Measurements from ENCODE around the gene VSTM1.
"Not testable (repeated sequence)": the region's sequence is repeated elsewhere in the genome, so short reads cannot be mapped to it uniquely, and the experiment has no call there.

The VSTM1 gene

DNA sequence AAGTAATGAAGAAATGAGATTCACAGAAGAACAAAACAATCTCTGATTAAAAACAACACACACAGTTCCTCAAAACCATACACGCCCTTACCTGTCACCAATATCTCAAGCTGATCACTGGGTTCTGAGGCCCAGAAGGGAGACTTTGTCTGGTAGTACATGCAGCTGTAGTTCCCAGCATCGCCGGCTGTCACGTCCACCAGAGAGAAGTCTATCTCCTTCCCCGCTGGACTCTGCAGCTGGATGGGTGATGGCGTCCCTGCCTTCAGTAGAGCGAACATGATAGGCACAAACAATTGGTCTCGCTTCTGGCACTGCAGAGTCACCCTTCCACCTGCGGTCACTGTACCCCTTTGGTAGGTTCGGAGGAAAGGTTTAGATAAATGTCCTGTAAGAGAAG lies 10.1 kb upstream of the VSTM1 start:
- no peak for DNase-seq (ENCODE audit: low read depth)

DNA sequence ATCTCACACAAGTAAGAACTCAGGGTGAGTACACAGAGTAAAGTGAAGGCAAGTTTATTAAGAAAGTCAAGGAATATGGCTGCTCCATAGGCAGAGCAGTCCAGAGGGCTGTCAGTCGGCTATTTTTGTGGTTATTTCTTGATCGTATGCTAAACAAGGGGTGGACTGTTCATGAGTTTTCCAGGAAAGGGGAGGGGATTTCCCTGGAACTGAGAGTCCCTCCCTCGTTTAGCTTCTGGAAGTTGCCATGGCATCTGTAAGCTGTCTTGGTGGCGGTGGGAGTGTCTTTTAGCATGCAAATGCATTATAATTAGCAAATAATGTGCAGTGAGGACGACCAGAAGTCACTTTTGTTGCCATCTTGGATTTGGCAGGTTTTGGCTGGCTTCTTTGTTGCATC lies 5.8 kb upstream of the VSTM1 start:
- DNase-seq (ENCODE audit: low read depth), result no peak

DNA sequence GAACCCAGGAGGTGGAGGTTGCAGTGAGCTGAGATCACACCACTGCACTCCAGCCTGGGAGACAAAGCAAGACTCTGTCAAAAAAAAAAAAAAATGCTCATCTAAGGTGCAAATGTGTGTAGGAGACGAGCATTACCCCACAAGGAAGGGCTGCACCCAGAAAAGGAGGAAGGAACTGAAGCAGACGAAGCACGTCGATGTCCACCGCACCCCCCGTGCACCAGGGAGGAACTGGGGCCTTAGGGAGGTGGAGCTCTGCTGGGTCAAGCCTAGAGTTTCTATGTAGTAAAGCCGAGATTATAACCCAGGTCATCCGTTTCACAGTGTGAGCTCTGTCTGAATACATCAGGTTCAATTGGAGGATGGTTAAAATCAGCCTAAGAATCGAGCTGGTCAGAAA lies 1.1 kb downstream of the VSTM1 start:
- DNase-seq (ENCODE audit: low read depth), result no peak

DNA sequence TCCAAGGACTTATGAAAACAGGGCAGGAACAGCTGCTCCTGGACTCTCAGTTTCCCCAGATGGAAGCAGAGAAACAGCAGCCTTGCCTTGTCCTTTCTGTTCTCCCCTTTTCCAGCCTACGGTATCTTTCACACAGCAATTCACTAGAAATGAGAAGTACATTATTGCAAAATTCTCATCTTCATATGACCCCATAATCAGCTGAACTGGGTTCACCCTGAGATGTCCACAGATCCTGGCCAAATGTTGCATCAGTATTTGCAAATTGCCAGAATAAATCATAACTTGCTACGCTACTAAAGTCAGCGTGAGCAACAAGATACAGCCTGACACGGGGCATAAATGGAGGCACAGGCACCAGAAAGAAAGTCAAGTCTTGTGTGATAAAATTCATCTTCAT lies 16.1 kb downstream of the VSTM1 start:
- DNase-seq (ENCODE audit: low read depth), result no peak

DNA sequence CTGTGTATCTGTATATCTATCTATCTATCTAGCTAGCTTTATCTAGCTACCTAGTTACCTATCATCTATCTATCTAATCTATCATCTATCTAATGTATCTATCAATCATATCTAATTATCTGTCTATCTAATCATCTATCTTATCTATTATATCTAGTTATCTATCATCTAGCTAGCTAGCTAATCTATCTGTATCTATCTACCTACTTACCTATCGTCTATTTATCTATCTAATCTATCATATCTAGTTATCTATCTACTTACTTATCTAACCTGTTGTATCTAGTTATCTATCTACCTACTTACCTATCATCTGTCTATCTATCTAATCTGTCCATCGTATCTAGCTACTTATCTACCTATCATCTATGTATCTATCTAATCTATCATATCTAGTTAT lies 17.9 kb downstream of the VSTM1 start:
- no peak for DNase-seq (ENCODE audit: low read depth)

DNA sequence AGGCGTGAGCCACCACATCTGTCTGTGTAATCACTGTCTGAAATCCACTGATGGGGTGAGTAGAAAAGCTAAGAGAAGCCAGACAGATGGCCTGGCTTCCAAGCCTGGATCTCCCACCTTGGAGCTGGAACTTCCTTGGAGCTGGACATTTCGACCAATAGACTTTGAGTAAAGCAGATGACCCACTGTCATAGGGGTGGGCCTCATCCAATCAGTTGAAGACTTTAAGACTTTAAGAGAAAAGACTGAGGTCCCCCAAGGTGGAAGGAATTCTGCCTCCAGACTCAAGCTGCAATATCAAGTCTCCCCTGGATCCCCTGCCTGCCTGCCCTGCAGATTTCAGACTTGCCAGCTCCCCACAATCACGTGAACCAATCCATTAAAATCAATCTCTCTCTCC lies 20.7 kb downstream of the VSTM1 start:
- no peak for DNase-seq (ENCODE audit: low read depth)

DNA sequence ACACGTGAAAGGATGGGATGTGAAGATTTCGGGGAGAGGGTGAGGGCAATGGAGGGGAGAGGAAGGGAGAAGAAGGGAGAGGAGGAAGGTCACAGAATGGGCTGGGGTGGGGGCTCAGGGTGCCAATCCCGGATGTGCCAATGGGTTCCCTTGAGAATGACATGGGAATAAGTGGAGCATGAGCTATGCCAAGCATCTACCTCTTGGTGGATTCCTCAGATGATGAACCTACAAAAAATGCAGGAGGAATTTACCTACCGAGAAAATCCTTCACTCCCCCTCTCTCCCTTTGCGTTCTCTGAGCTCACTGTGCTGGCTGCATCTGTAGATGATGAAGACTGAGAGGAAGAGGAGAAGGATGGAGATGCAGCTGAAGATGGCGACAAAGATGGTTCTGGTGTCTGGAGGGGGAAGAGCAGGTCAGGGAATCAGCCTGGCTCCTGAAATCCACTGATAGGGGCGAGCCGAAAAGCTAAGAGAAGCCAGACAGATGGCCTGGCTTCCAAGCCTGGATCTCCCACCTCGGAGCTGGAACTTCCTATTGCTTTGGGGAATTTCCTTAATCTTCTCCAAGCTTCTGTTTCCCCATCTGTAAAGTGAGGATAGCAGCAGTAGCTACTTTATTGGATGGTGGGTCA lies 21.6 kb downstream of the VSTM1 start:
- no peak for DNase-seq (ENCODE audit: low read depth)

DNA sequence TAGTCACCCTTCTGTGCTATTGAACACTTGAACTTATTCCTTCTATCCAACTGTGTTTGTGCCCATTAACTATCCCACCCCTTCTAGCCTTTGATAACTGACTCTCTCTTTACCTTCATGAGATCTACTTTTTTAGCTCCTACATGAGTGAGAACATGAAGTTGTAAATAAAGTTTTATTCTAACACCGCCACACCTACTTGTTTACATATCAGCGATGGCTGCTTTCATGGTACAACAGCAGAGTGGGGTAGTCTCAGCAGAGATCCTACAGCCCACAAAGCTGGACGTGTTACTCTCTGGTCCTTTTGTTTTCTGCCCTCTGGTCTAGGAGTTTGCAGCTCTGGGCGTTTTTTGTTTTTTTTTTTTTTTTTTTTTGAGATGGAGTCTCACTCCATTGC lies 23.7 kb downstream of the VSTM1 start:
- no peak for DNase-seq (ENCODE audit: low read depth)

DNA sequence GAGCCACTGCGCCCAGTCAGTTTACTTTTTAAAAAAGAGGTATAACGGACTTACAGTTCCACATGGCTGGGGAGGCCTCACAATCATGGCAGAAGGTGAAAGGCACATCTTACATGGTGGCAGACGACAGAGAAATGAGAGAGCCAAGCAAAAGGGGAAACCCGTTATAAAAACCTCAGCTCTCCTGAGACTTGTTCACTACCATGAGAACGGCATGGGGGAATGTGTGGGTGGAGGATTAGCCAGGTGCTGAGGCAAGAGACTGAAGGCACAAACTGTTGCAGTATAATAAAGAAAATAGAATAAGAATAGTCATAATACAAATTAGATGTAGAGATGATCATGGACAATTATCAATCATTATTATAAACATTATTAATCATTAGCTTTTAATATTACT lies 27.2 kb downstream of the VSTM1 start:
- not testable (repeated sequence) for DNase-seq (ENCODE audit: low read depth)

DNA sequence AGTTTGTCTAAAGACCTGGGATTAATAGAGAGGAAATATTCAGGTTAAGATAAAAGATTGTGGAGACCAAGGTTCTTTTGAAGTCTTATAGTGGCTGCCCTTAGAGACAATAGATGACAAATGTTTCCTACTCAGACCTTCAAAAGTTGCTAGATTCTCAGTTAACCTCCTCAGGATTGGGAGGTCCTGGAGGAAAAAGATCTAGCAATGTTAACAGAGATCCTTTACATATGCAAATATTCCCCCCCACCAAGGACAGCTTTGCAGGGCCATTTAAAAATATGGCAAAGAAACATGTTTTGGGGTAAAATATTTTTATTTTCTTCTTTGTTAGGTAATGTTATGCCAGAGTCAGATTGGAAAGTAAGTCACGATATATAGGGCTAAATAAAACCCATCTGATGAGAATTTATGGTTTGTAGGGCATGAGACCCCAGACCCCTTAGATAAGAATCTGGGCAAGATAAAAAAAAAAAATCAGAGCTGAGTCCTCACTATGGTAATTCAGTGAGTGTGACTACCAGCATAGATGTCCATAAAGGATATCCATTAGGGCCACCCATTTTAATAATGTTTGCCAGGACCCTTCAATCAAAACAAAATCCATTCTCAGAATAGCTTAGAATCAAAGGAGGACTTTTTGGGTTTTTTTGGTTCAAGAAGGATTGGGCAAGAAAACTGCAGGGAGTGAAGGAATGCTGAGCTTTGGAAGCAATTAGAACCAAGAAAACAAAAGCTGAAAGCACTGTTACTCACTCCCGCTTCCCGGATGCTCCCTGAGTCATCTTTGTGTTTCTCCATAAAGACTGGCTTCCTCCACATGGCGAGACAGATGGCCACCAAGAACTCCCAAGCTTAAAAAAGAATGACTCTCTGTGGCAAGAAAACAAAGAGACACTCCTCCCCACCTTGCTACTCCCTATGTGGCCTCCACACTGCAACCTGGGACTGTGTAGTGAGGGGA lies 28.2 kb downstream of the VSTM1 start:
- no peak for DNase-seq (ENCODE audit: low read depth)

DNA sequence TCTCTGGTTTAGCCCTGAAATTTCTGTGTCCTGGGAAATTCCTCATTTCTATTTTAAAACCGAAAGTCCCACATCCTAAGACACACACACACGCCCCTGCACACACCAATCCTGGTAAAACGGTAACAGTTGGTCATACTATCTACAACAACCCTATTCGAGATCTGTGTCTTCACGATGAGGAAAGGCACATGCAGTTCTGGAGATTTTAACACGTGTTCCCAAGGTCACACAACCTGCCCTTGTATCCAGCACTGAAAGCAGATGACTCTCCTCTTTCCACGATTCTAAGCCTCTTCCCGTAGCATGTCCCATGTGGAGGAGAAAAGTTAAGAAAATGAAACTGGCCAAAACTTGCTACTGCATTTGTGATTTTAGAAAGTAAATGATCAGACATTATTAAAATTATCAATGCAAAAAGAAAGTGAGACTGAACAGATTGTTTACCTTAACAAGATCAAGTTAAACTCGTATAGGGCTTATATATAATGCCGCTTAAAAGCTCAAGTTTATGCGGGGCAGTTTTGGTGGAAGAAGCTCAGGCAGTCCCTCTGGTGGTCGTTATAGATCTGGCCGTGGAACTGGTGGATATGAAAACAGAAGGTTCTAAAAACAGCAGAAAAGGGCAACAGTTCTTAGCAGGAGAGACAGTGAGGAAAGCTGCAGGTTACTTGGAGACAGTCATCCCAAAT lies 32.7 kb downstream of the VSTM1 start:
- DNase-seq (ENCODE audit: low read depth), result no peak

DNA sequence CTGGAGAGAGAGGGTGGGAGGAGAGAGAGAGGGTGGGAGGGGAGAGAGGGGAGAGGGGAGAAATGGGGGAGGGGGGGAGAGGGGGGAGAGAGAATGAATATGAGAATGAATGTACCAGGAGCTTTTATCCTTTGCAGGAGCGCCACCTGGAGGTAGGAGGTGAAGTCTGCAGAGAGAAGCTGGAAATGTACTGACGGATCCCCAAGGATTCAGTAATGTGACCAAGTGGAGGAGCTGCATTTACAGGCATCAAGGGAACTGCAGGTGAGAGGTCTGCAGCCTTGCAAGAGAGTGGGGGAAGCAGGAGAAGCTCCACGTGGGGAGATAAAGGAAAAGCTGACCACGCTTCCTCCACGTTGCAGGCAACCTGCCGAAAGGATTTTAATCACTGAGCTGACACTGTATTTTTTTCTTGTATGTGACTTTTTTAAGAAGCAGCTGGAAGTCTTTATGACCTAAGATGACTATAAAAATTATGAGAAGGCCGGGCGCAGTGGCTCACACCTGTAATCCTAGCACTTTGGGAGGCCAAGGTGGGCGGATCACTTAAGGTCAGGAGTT lies 33.7 kb downstream of the VSTM1 start:
- DNase-seq (ENCODE audit: low read depth), result peak; percentile 4

DNA sequence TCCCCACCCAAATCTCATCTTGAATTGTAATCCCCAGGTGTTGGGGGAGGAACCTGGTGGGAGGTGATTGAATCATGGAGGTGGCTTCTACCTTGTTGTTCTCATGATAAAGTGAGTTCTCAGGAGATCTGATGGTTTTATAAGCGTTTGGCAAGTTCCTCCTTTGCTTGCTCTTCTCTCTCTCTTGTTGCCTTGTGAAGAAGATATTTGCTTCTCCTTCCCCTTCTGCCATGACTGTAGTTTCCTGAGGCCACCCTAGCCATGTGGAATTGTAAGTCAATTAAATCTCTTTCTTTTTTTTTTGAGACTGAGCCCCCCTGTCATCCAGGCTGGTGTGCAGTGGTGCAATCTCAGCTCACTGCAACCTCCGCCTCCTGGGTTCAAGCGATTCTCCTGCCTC lies 34.4 kb downstream of the VSTM1 start:
- DNase-seq (ENCODE audit: low read depth), result no peak

DNA sequence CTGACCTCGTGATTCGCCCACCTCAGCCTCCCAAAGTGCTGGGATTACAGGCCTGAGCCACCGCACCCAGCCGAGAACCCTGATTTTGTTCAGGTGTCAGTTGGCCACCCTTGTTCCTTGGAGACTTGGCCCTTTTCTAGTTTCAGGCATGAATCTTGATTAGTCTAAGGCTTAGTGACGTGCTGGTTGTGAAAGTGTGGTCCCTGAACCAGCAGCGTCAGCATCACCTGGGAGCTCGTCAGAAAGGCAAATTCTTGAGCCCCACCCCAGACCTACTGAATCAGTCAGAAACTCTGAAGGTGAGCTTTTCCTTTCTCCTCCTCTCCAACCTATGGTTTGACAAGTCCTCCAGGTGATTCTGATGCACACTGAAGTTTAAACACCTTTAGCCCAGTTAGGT lies 37.0 kb downstream of the VSTM1 start:
- no peak for DNase-seq (ENCODE audit: low read depth)

DNA sequence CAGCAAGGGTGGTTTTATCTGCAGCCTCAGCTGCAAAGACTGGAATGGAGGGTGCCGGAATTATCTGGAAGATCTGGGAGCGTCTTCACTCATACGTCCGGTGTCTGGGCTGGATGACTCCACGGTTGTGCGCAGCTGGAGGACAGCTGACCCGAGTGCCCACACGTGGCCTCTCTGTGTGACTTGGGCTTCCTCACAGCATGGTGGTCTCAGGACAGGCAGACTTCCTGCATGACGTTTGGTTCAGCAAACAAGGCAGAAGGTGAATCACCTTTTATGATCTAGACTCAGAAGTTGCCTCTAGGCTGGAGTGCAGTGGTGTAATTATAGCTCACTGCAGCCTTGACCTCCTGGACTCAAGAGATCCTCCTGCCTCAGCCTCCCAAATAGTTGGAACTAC lies 39.0 kb downstream of the VSTM1 start:
- no peak for DNase-seq (ENCODE audit: low read depth)

DNA sequence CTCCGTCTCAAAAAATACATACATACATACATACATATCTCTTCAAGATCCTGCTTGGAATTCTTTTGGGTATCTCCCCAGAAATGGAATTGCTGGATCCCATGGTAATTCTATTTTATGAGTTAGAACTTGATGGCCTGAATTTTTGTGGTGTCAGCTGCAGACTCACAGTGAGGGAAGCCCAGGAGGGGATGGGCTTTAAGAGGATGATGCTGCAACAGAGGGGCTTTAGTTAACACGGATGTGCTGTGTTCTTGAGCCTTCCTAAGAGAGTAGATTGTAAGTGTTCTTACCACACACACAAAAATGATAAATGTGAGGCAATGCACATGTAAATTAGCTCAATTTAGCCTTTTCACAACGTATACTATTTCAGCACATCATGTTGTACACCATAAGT lies 40.5 kb downstream of the VSTM1 start:
- no peak for DNase-seq (ENCODE audit: low read depth)

DNA sequence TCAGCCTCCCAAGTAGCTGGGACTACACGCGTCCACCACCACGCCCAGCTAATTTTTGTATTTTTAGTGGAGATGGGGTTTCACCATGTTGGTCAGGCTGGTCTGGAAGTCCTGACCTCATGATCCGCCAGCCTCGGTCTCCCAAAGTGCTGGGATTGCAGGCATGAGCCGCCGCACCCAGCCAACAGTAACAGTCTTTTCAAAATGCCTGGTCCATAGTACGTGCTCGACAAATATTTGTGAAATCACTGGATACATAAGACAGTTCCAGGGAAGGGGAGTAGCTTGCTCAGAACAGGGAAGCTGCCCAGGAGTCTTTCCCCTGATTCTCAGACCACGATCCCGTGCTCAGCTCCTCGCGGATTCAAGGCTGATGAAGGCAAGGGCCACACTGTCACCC lies 41.8 kb downstream of the VSTM1 start:
- no peak for DNase-seq (ENCODE audit: low read depth)

DNA sequence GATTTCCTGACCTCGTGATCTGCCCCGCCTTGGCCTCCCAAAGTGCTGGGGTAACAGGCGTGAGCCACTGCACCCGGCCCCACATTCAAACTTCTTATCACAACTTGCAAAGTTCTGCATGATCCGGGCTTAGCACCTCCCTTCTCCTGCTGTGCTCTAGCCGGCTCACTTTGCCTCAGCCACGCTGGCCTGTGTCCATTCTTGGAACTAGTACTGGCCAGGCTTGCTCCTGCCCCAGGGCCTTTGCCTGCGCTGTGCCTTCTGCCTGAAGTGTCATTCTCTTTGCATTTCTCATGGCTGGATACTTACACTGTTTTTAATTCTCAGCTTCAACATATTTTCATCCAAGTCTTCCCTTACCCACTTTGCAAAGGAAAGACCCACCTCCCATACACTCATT lies 42.3 kb downstream of the VSTM1 start:
- no peak for DNase-seq (ENCODE audit: low read depth)

DNA sequence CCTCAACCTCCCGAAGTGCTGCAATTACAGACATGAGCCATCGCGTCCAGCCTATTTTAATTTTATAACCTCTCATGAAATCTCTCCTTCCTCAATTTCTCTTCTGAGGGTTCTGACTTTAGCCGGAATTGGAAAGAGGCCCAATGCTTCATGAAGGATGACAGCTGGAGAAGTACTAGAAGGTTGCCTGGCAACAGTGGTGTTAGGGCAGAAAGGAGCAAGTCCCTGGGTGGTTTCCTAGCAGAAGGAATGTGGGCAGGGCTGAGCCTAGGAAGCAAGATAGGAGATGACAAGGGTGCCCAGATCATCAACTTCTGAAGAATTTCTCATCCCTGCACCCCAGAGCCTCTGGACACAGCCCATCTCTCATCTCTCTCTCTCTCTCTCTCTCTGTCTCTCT lies 46.4 kb downstream of the VSTM1 start:
- DNase-seq (ENCODE audit: low read depth), result no peak

DNA sequence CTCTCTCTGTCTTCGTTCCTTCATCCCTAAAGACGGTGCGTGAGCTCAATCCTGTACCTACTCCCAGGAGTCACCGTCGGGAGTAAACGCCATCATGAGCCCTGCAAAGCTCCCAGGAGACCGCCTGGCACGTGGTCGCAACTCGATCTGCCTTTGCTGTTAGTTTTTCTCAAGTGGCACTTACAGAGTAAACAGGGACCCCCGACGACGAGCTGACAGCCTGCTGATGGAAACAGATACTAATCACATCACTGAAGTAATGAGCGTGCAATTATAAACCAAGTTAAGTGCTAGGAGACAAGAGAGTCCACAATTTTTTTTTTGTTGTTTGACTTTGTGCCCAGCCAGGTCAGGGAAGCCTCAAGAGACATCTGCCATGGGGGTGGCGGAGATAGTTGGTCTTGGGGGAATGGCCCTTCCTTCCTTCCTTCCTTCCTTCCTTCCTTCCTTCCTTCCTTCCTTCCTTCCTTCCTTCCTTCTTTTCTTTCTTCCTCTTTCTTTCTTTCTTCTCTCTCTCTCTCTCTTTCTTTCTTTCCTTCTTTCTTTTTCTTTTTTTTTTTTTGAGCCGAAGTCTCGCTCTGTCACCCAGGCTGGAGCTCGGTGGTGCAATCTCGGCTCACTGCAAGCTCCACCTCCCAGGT lies 48.7 kb downstream of the VSTM1 start:
- DNase-seq (ENCODE audit: low read depth), result no peak

DNA sequence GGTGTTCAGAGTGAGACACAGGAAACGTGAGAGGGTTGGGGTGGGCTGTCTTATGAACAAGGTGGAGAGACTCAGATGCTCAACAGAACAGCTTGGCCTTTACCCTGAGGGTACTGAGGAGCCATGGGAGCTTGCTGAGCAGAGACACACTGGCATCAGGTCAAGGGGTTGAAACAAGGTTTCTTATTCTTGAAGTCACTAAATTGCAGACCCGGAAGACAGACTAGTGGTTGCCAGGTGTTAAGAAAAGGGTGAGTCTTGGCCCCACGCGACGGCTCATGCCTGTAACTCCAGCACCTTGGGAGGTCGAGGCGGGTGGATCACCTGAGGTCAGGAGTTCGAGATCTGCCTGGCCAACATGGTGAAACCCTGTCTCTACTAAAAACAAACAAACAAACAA lies 49.8 kb downstream of the VSTM1 start:
- DNase-seq (ENCODE audit: low read depth), result no peak

DNA sequence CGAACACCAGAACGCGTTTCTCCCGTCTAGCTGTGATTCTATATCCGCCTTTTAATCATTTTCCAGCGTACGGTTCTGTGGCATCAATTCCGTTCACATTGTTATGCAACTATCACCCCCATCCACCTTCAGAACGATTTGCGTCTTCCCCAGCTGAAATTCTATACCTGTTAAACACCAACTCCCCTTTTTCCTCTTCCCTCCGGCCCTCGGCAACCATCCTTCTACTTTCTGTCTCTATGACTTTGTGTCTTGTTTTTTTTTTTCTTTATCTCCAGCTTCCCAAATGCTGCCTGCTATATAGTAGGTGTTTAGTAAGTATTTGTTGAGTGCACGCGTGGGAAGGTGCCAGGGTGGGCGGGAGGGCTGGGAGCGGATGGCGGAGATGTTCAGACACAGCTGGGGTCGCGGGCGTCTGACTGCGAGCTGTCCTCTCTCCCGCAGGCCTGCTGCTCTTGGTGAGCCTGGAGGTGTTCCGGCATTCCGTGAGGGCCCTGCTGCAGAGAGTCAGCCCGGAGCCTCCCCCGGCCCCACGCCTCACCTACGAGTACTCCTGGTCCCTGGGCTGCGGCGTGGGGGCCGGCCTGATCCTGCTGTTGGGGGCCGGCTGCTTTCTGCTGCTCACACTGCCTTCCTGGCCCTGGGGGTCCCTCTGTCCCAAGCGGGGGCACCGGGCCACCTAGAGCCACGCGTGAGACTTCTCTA lies 52.0 kb downstream of the VSTM1 start:
- no peak for DNase-seq (ENCODE audit: low read depth)

Data from T-helper 22 cell (primary cell).